Lower leg skin (tissue), 3 donors: Measurements from ENCODE around the gene IL10RB.

Source experiments
- POLR2A ChIP-seq, 2 donors: fragments of 450-650 bp; IDR thresholded peaks; one replicate each; pipeline ENCODE4 v1.6.1; 2016 to 2017; ENCODE audit warnings: antibody characterized with exemption in 2 of 2, mild to moderate bottlenecking in 1 of 2, moderate library complexity in 1 of 2
- TF ChIP-seq, protein P1 (sequence below), 3 donors: fragments of 450-650 bp; IDR thresholded peaks; one replicate each; pipeline ENCODE4 v1.5.1; 2016; ENCODE audit warnings: antibody characterized with exemption in 3 of 3, mild to moderate bottlenecking in 3 of 3, moderate library complexity in 2 of 3

- TF ChIP-seq, protein P1, sequence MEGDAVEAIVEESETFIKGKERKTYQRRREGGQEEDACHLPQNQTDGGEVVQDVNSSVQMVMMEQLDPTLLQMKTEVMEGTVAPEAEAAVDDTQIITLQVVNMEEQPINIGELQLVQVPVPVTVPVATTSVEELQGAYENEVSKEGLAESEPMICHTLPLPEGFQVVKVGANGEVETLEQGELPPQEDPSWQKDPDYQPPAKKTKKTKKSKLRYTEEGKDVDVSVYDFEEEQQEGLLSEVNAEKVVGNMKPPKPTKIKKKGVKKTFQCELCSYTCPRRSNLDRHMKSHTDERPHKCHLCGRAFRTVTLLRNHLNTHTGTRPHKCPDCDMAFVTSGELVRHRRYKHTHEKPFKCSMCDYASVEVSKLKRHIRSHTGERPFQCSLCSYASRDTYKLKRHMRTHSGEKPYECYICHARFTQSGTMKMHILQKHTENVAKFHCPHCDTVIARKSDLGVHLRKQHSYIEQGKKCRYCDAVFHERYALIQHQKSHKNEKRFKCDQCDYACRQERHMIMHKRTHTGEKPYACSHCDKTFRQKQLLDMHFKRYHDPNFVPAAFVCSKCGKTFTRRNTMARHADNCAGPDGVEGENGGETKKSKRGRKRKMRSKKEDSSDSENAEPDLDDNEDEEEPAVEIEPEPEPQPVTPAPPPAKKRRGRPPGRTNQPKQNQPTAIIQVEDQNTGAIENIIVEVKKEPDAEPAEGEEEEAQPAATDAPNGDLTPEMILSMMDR (IDR thresholded peaks at IDR 0.05): no peak
- TF ChIP-seq POLR2A (IDR thresholded peaks at IDR 0.05): no peak
These were observed 15.0 kb downstream of the IL10RB start for GRCh38 chr21:33281096-33281652.
